Keratinocyte (primary cell): Measurements from ENCODE around the gene XPOT. TPM values are rescaled to one million over a fixed set of nuclear protein-coding genes. Genes with fewer than 3 reads are reported as not detected.

Experiments
- DNase-seq: peaks from one replicate; pipeline ENCODE4 v3.0.0-alpha.2; 2011; ENCODE audit warnings: low read depth, missing footprints, low spot score
- FAIRE-seq: peaks from 2 replicates; lab custom pipeline; 2011; peaks lifted over from hg19 to GRCh38; lab: Jason Lieb, UNC
- H2AFZ ChIP-seq: 2 replicates; pipeline ENCODE4 v1.6.0; 2012; ENCODE audit warnings: low read length, control low read depth, inconsistent platforms; ENCODE audit not compliant: control insufficient read depth
- H3K27ac ChIP-seq: 2 replicates; pipeline ENCODE4 v1.5.1; 2011; ENCODE audit warnings: low read length; ENCODE audit not compliant: control insufficient read depth, insufficient read depth
- H3K27me3 ChIP-seq: 3 replicates; pipeline ENCODE4 v1.6.0; 2011; ENCODE audit warnings: low read length; ENCODE audit not compliant: control insufficient read depth, insufficient read depth; ENCODE audit errors: extremely low read depth
- H3K36me3 ChIP-seq, 2 experiments: 2 replicates in 1 of 2; 3 replicates in 1 of 2; pipeline ENCODE4 v1.5.1; 2011; ENCODE audit warnings: low read length in 2 of 2, mild to moderate bottlenecking in 1 of 2; ENCODE audit not compliant: control insufficient read depth in 2 of 2, insufficient read depth in 2 of 2; ENCODE audit errors: extremely low read depth in 1 of 2
- H3K4me1 ChIP-seq: 3 replicates; pipeline ENCODE4 v1.5.1; 2011; ENCODE audit warnings: low read length; ENCODE audit not compliant: control insufficient read depth, insufficient read depth; ENCODE audit errors: extremely low read depth
- H3K4me2 ChIP-seq: 3 replicates; pipeline ENCODE4 v1.6.0; 2011; ENCODE audit warnings: low read depth, low read length; ENCODE audit not compliant: control insufficient read depth, insufficient read depth; ENCODE audit errors: extremely low read depth
- H3K4me3 ChIP-seq, 3 experiments: fragments of 200-600 bp in 1 of 3; sonication (generic) in 1 of 3; 2 replicates in 2 of 3; 3 replicates in 1 of 3; pipeline ENCODE4 v1.5.1; 2011 to 2016; ENCODE audit warnings: low read length in 3 of 3, mild to moderate bottlenecking in 3 of 3, control low read depth in 2 of 3, inconsistent platforms in 1 of 3, low read depth in 1 of 3, mixed read lengths in 1 of 3, mixed run types in 1 of 3, moderate library complexity in 1 of 3; ENCODE audit not compliant: control insufficient read depth in 2 of 3, insufficient read depth in 2 of 3; ENCODE audit errors: extremely low read depth in 1 of 3
- H3K79me2 ChIP-seq: 2 replicates; pipeline ENCODE4 v1.6.0; 2012; ENCODE audit warnings: low read length; ENCODE audit not compliant: control insufficient read depth, insufficient read depth
- H3K9ac ChIP-seq: 3 replicates; pipeline ENCODE4 v1.6.0; 2011; ENCODE audit warnings: low read length; ENCODE audit not compliant: control insufficient read depth, insufficient read depth; ENCODE audit errors: extremely low read depth
- H3K9me1 ChIP-seq: 3 replicates; pipeline ENCODE4 v1.6.0; 2011; ENCODE audit warnings: low read length; ENCODE audit not compliant: control insufficient read depth, insufficient read depth; ENCODE audit errors: extremely low read depth
- H3K9me3 ChIP-seq: 2 replicates; pipeline ENCODE4 v1.5.1; 2012; ENCODE audit warnings: low read depth, low read length; ENCODE audit not compliant: control insufficient read depth
- H4K20me1 ChIP-seq: 3 replicates; pipeline ENCODE4 v1.6.0; 2011; ENCODE audit warnings: low read length; ENCODE audit not compliant: control insufficient read depth, insufficient read depth; ENCODE audit errors: extremely low read depth
- CTCF ChIP-seq, 3 experiments: IDR thresholded peaks in 1 of 3; conservative IDR thresholded peaks in 1 of 3; optimal IDR thresholded peaks in 1 of 3; 2 replicates in 2 of 3; 3 replicates in 1 of 3; pipeline versions ENCODE3 to v1.5.1; 2011; ENCODE audit warnings: low read length in 3 of 3, mild to moderate bottlenecking in 3 of 3, moderate library complexity in 2 of 3, control low read depth in 1 of 3, inconsistent platforms in 1 of 3; ENCODE audit not compliant: insufficient read depth in 2 of 3; ENCODE audit errors: extremely low read depth in 1 of 3
- EZH2 ChIP-seq: IDR thresholded peaks from one replicate; pipeline ENCODE4 v1.6.1; 2012; ENCODE audit warnings: inconsistent platforms, mild to moderate bottlenecking, low read length, moderate library complexity
- dilution Hi-C: fragments of 300-500 bp; cut with MboI; formaldehyde crosslinking; loops from one replicate; pipeline ENCODE4 v1.7.0; 2020; ENCODE audit warnings: low sequenced_read_pairs; ENCODE audit not compliant: extremely low pct_ligation_motif_present
- polyA plus RNA-seq, 5 experiments: library from polyadenylated mRNA; depleted of rRNA in 3 of 5; stranded (reverse) in 3 of 5; stranded (forward) in 1 of 5; unstranded in 1 of 5; fragments of >200 nt; gene quantifications; 1 replicate in 1 of 5; 2 replicates in 3 of 5; 3 replicates in 1 of 5; pipeline versions ENCODE4 v1.2.1 to v1.2.3, GENCODE V29; 2011 to 2012; ENCODE audit warnings: missing spikeins in 2 of 5, low read depth in 1 of 5, low replicate concordance in 1 of 5

The XPOT gene
- polyA plus RNA-seq, 1 donor (not counting 4 experiments of a cell fraction or from before 2014, with no cell fraction given) = 93.8 TPM

- Histone ChIP-seq H3K9me1 (no peaks in the 10 kb centered on the region), H3K4me1 (no peaks in the 10 kb centered on the region), H2AFZ (no peak overlapping the region), H3K27me3 (no peaks in the 10 kb centered on the region), H3K9ac (no peak overlapping the region), H3K36me3 (peaks cover 18 to 26% of the 10 kb centered on the region in 2 experiments), H3K4me2 (no peak overlapping the region), H3K27ac (no peak overlapping the region), H3K9me3 (no peaks in the 10 kb centered on the region), H3K79me2 (no peaks in the 10 kb centered on the region), H4K20me1 (no peaks in the 10 kb centered on the region), H3K4me3 (no peak overlapping the region)
- FAIRE-seq = no peak
- dilution Hi-C loops = no loop called here
- TF ChIP-seq EZH2 = no peak
- no peak for DNase-seq
Measured at GRCh38 chr12:64445490-64445889, 41.3 kb downstream of the XPOT start.

- Histone ChIP-seq H3K4me3 (no peak overlapping the region), H2AFZ (no peak overlapping the region), H3K27ac (no peak overlapping the region), H3K9me3 (no peaks in the 10 kb centered on the region), H3K4me2 (no peak overlapping the region), H3K9ac (no peak overlapping the region), H3K36me3 (peaks cover 18 to 22% of the 10 kb centered on the region in 2 experiments), H3K4me1 (peaks cover 4% of the 10 kb centered on the region), H3K9me1 (no peaks in the 10 kb centered on the region), H3K79me2 (no peaks in the 10 kb centered on the region), H4K20me1 (no peaks in the 10 kb centered on the region), H3K27me3 (no peaks in the 10 kb centered on the region)
- dilution Hi-C loops = no loop called here
- TF ChIP-seq CTCF (optimal IDR thresholded peaks at IDR 0.05 in 1 of 3, IDR thresholded peaks at IDR 0.05 in 1 of 3, conservative IDR thresholded peaks at IDR 0.05 in 1 of 3; ENCODE audit: extremely low read depth in 1 of 3, insufficient read depth in 2 of 3, low read length in 3 of 3) = no peak
- TF ChIP-seq EZH2 = no peak
- no peak for FAIRE-seq
- DNase-seq = no peak
Measured at GRCh38 chr12:64446295-64446694, 42.1 kb downstream of the XPOT start.

- no peaks in the 10 kb centered on the region for H3K27me3 ChIP-seq
- no peaks in the 10 kb centered on the region for H3K9me3 ChIP-seq
- FAIRE-seq (no peak), DNase-seq (no peak)
- no peak overlapping the region for H3K27ac ChIP-seq
- peaks cover 12 to 22% of the 10 kb centered on the region in 2 experiments for H3K36me3 ChIP-seq
- TF ChIP-seq EZH2 (no peak), CTCF (optimal IDR thresholded peaks at IDR 0.05 in 1 of 3, IDR thresholded peaks at IDR 0.05 in 1 of 3, conservative IDR thresholded peaks at IDR 0.05 in 1 of 3; ENCODE audit: extremely low read depth in 1 of 3, insufficient read depth in 2 of 3, low read length in 3 of 3) (no peak)
- H4K20me1 ChIP-seq = no peaks in the 10 kb centered on the region
- no peak overlapping the region for H2AFZ ChIP-seq
- H3K9me1 ChIP-seq = no peaks in the 10 kb centered on the region
- peaks cover 22% of the 10 kb centered on the region for H3K79me2 ChIP-seq
- H3K4me2 ChIP-seq = no peak overlapping the region
- H3K4me1 ChIP-seq = peaks cover 14% of the 10 kb centered on the region
- dilution Hi-C loops = no loop called here
- H3K4me3 ChIP-seq = no peak overlapping the region
- H3K9ac ChIP-seq = no peak overlapping the region
Measured at GRCh38 chr12:64450057-64450640, 46.0 kb downstream of the XPOT start.
